GM21447 (cell line): ENCODE measurements around the gene SIM2.

Experiments used
- ATAC-seq: cut with Tn5 transposase; IDR thresholded peaks from one replicate; pipeline ENCODE4 v1.9.1; 2021; ENCODE audit not compliant: unreplicated experiment

Gene SIM2

DNA sequence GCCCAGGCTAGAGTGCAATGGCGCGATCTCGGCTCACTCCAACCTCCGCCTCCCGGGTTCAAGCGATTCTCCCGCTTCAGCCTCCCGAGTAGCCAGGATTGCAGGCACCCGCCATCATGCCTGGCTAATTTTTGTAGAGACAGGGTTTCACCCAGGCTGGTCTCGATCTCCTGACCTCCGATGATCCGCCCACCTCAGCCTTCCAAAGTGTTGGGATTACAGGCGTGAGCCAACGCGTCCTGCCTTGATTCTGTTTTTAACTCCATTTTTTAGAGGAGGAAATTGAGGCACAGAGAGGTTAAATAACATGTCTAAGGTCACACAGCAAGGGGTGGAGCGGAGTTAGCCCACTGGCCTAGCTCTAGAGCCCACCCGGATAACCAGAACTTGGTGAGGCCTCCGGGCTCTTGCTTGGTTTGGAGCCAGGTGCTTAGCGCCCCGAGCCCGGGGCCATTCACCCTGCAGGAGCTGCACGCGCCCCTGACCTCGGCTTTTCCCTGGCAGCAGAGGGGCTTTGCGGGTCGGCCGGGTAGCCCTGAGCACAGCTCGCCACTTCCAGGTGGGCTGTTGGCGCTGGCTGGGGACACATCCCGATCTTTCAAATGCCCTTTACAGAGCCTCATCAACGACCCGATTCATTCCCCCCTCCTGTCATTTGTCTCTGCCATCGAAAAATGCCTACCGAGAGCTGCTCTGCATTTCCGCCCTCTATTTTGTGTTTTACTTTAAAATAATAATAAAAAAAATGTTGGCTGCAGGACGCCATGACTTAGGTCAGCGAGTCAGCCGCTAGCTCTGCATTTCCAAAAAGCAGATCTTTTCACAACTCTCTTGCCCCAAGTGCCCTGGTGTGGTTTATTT, 11.2 kb downstream of the SIM2 start:
- no peak for ATAC-seq

DNA sequence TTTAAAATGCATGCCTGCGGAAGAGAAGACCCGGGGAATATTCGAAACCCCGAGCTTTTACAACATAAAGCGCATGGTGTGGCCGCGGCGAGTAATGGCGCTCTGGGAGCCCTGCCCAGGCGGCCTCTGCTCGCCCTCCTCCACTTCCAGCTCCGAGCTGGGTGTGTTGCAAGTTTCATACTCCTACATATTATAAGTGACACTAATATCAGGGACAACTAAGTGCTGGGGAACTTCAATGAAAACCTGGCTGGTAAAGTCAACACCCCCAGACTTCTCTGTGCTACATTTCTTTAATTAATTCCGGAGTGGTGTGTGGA, 11.8 kb downstream of the SIM2 start:
- no peak for ATAC-seq

GRCh38 chr21:36713746-36714145, 14.8 kb downstream of the SIM2 start:
- ATAC-seq: no peak

DNA sequence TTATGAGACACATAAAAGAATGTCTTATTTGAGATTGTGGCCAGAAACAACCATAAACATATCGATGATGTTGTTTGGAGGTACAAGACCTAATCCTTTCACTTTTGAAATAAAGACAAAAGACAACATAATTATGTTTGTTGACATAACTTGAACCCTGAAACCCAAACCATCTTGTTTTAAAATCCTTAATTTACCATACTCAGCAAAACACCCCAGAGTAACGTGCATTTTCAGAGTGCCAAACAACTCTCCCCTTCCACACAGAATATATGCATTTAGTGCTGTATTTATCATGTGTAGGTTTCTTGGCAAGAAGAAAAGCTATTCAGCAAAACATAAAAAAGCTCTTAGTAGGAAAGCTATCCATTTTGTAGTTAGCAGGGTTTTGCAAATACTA, 17.5 kb downstream of the SIM2 start:
- ATAC-seq: no peak

DNA sequence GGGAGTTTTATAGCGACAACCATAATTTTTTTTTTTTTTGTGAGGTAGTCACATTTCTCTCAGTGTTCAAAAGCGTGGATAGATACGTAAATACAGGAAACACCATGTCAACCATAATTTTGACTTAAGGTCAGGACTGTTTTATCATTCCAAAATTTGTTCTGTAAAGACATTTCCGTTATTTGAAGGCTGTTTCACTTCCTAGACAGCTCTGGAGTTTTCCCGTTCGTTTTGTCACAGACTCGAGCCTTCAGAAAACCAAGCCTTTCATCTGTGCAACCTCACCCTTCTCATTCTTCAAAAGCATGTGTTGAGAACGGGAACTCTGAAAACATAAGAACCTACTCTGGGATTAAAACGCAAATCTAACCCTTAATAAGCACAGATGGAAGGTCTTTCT, 17.9 kb downstream of the SIM2 start:
- no peak for ATAC-seq

GRCh38 chr21:36717976-36718375, 19.1 kb downstream of the SIM2 start:
- no peak for ATAC-seq

- no peak for ATAC-seq
Measured at GRCh38 chr21:36718951-36719501, 20.1 kb downstream of the SIM2 start.

GRCh38 chr21:36719614-36720013, 20.7 kb downstream of the SIM2 start:
- ATAC-seq: no peak

- ATAC-seq: no peak
Measured at GRCh38 chr21:36721817-36722216, 22.9 kb downstream of the SIM2 start.

- no peak for ATAC-seq
Measured at GRCh38 chr21:36722370-36723368, 23.8 kb downstream of the SIM2 start.

DNA sequence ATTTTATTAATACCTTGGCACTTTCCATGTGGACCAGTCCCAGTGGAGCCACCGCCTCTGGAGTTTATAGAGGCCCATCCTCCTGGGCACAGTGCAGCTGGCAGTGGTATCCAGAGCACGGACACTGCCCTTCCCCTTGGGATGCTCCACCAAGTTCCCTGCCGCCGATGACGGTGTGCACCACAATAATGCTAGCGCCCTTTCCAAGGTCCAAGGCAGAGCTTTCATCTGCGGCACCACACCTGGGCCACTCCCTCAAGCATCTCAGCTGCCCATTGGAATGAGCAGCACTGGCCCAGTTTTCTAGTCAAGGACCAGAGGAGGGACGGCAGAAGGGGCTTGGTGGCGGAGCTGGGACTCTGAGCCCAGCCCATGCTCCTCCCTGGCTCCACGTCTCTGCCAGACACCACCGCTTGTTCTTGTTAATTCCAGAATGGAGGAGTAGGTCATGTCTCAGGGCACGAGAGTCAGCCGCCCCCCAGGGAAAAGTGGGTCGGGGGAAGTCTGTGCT, 24.5 kb downstream of the SIM2 start:
- no peak for ATAC-seq

- no peak for ATAC-seq
Measured at GRCh38 chr21:36724660-36725059, 25.7 kb downstream of the SIM2 start.

GRCh38 chr21:36725793-36726386, 27.0 kb downstream of the SIM2 start:
- no peak for ATAC-seq

DNA sequence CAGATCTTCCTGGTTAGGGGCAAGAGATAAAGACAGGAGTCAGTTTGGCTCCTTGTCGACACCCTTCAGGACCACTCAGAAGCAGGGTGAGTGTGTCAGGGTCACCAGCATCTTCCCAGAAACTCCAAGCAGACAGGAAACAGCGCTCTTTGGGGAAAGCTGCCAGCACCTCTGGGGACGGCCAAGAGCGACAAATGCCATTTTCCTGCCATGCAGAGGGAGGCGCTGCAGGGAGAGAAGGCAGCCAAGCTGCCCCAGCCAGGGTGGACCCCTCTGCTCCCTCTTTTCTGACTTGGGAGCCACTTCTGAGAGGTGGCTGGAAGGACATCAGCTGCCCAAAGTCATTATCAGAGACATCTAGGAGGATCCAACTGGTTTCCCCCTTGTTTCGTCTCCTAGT, 29.0 kb downstream of the SIM2 start:
- ATAC-seq: no peak

DNA sequence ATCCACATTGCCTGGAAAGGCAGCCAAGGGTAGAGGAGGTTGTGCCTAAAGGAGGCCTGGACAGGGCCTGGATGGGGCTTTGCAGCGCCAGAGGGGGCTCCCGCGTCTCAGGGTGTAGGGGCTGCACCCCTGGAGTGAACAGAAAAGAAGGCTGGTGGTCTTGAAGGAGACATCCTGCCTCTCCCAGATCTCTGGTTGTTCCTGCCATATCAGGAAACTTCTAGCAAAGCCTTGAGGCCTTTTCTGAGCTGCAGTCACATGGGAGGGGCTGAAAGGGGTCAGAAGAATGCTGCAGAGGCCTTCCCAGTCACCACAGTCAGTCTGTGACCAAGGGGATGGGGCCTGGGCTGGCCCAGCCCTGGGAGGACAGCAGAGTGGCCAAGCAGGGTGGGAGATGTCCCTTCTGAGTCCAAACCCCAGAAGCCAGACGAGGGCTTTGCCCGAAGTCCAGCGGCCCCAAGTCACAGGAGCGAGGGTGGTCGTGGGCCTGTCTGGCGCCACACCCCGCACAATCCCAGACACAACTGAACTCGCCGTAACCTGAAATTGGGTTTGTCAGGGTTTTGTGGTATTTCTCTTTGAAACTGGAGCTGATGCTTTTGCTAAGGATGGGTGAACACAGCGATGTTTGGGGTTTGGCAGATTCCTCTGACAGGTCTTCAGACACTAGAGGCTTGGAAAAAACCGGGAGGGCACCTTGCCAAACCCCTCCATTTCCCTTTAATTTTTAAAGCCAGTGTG, 29.6 kb downstream of the SIM2 start:
- no peak for ATAC-seq

- no peak for ATAC-seq
Measured at GRCh38 chr21:36729310-36729970, 30.5 kb downstream of the SIM2 start.

DNA sequence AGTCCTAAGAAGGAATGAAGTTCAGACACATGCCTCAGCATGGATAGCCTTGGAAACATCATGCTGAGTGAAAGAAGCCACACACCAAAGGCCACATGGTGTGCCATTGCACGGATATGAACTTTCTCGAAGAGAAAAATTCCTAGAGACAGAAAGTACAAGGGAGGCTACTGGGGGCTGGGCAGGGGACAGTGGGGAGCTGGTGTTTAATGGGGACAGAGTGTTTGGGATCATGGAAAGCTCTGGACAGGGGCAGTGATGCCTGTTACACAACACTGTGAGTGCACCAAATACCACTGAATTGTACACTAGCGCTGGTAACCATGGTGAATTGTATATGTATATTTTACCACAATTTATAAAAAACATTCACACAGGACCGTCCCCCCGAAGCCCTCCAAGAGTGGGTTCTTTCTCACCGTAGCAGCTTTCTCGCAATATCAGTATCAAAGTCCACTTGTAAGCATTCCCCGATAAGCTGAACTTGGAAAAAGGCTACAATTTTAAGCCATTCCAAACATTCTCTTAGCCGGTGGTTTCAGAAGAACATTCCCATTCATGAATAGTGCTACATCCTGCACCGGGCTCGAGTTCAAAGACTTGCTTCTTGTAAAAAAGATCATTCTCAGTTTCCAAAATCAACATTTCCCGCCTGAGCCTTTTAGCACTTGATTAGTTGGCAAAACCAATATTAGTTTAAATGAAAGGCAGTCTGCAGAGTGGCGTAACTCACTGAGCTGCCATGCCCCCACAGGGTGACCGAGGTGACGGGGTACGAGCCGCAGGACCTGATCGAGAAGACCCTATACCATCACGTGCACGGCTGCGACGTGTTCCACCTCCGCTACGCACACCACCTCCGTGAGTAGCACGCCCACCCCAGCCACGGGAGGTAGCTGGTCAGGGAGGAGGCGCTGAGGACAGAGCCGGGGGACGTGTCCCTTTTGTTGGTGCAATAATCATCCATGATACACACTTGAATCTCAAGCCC, 31.7 kb downstream of the SIM2 start:
- no peak for ATAC-seq

DNA sequence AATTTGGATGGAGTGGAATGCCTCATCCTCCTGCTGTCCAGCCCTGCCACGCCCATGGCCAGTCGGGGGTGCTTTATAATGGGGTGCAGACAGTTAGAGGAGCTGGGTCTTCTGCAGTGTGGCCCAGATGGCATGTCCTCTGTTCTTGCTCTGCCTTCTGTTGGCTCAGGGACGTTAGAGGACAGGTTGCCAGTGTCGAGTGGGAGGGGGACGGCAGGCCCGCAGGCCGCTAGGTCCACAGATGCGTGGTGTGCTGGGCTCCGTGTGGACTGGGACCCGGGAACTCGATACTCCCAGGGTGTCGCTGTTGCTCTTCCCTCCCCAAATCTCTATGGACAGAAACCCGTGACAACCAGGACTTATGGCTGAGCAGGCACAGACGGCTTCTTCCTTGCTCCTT, 33.3 kb downstream of the SIM2 start:
- ATAC-seq: no peak

GRCh38 chr21:36732761-36733160, 33.8 kb downstream of the SIM2 start:
- ATAC-seq: no peak
